HepG2 (cell line): ENCODE results near the gene BCAS1. TPM values are rescaled to one million over a fixed set of nuclear protein-coding genes. Genes with fewer than 3 reads are reported as not detected.

Experiments used
- ATAC-seq: fragments of 200-7000 bp; cut with Tn5 transposase; 3 replicates; pipeline ENCODE4 v1.9.1; 2020; ENCODE audit warnings: mild to moderate bottlenecking, moderate library complexity
- BruUV-seq: library from RNA; stranded (reverse); fragments of 400-500 nt; replicated peaks from 2 replicates; lab custom pipeline; 2021; lab: Mats Ljungman, UMichigan
- CTCF ChIA-PET: fragments of 300-600 bp; formaldehyde crosslinking; extraction: SDS; loops from one replicate; lab custom pipeline; 2021; ENCODE audit warnings: low total read pairs, inconsistent platforms, low intra/inter-chr PET ratio; lab: Yijun Ruan, JAX
- POLR2A ChIA-PET: fragments of 350-600 bp; sonication (Branson Sonifier 250); formaldehyde crosslinking; loops from one replicate; lab custom pipeline; 2020; ENCODE audit warnings: antibody characterized with exemption, inconsistent platforms; lab: Yijun Ruan, JAX
- DNase-seq: peaks from one replicate; pipeline ENCODE4 v3.0.0-alpha.2; 2015; ENCODE audit warnings: low spot score
- FAIRE-seq: peaks from 3 replicates; lab custom pipeline; 2011; peaks lifted over from hg19 to GRCh38; lab: Jason Lieb, UNC
- H2AFZ ChIP-seq: one replicate; pipeline ENCODE4 v1.6.1; 2011; ENCODE audit warnings: low read length, inconsistent platforms
- H3K27ac ChIP-seq: fragments of 300-600 bp; 3 replicates; pipeline ENCODE4 v1.8.0; 2011; ENCODE audit warnings: mixed run types, mild to moderate bottlenecking, mixed read lengths, low read length, inconsistent platforms; ENCODE audit not compliant: insufficient read depth; ENCODE audit errors: extremely low read length
- H3K27me3 ChIP-seq, 2 experiments: fragments of 200-600 bp in 1 of 2; 2 replicates in 1 of 2; 3 replicates in 1 of 2; pipeline versions ENCODE4 v1.6.0 to v1.8.0; 2011; ENCODE audit warnings: low read length in 2 of 2, mild to moderate bottlenecking in 2 of 2, moderate library complexity in 2 of 2, inconsistent platforms in 1 of 2; ENCODE audit not compliant: insufficient read depth in 2 of 2, control insufficient read depth in 1 of 2
- H3K36me3 ChIP-seq, 2 experiments: fragments of 200-600 bp in 1 of 2; replicated peaks in 1 of 2; 2 replicates in 1 of 2; 3 replicates in 1 of 2; pipeline versions ENCODE4 v1.5.1 to v1.8.0; 2011; ENCODE audit warnings: low read length in 2 of 2, inconsistent platforms in 1 of 2; ENCODE audit not compliant: insufficient read depth in 2 of 2, control insufficient read depth in 1 of 2
- H3K4me1 ChIP-seq: 2 replicates; pipeline ENCODE4 v1.5.1; 2012; ENCODE audit warnings: low read length, inconsistent platforms; ENCODE audit not compliant: insufficient read depth
- H3K4me2 ChIP-seq: 2 replicates; pipeline ENCODE4 v1.6.0; 2011; ENCODE audit warnings: low read depth, low read length, inconsistent platforms
- H3K4me3 ChIP-seq, 3 experiments: fragments of 200-600 bp in 1 of 3; sonication (generic), shearing (Covaris generic) in 1 of 3; replicated peaks in 1 of 3; 2 replicates each; pipeline ENCODE4 v1.5.1; 2011 to 2016; ENCODE audit warnings: low read length in 3 of 3, inconsistent platforms in 2 of 3, low read depth in 2 of 3, mild to moderate bottlenecking in 2 of 3, control low read depth in 1 of 3, mixed read lengths in 1 of 3; ENCODE audit not compliant: insufficient read depth in 1 of 3
- H3K79me2 ChIP-seq: one replicate; pipeline ENCODE4 v1.6.1; 2011; ENCODE audit warnings: low read length, inconsistent platforms; ENCODE audit not compliant: insufficient read depth
- H3K9ac ChIP-seq: 2 replicates; pipeline ENCODE4 v1.6.0; 2011; ENCODE audit warnings: mild to moderate bottlenecking, low read depth, low read length, inconsistent platforms; ENCODE audit not compliant: insufficient read depth
- H3K9me3 ChIP-seq: 2 replicates; pipeline ENCODE4 v1.5.1; 2012; ENCODE audit warnings: mild to moderate bottlenecking, low read length
- H4K20me1 ChIP-seq: 2 replicates; pipeline ENCODE4 v1.6.0; 2011; ENCODE audit warnings: inconsistent platforms, mild to moderate bottlenecking, low read length, moderate library complexity; ENCODE audit not compliant: insufficient read depth
- JUND ChIP-seq: sonication (generic); formaldehyde crosslinking; IDR thresholded peaks from 2 replicates; pipeline ENCODE4 v1.8.0; 2022; ENCODE audit warnings: mild to moderate bottlenecking, missing genetic modification reagents
- MTF1 ChIP-seq: sonication (generic); formaldehyde crosslinking; IDR thresholded peaks from 2 replicates; pipeline ENCODE4 v1.5.0; 2020; ENCODE audit warnings: missing genetic modification reagents
- NFIC ChIP-seq: IDR thresholded peaks from 2 replicates; pipeline ENCODE4 v1.6.1; 2012; ENCODE audit warnings: mild to moderate bottlenecking, low read length, inconsistent platforms
- SRSF1 ChIP-seq: fragments of 200-400 bp; formaldehyde crosslinking; optimal IDR thresholded peaks from 2 replicates; pipeline ENCODE3; 2017; ENCODE audit warnings: mild to moderate bottlenecking, low read depth, low read length, moderate library complexity
- ZNF432 ChIP-seq: sonication (generic); formaldehyde crosslinking; IDR thresholded peaks from 2 replicates; pipeline ENCODE4 v1.5.0; 2020; ENCODE audit warnings: missing genetic modification reagents, mild to moderate bottlenecking, borderline replicate concordance
- WGBS: methylation state at CpG from one replicate; pipeline ENCODE4 v1.1.6; 2017; ENCODE audit warnings: low lambda C conversion rate; 5-methylcytosine and 5-hydroxymethylcytosine counted together
- in situ Hi-C: cut with HindIII; loops from 2 replicates; pipeline ENCODE4 v1.10.0; 2017; ENCODE audit warnings: low pct_unique_long_range_greater_than_20kb; ENCODE audit not compliant: extremely low pct_ligation_motif_present
- intact Hi-C: fragments of 100-400 bp; cut with micrococcal nuclease; formaldehyde crosslinking; loops from one replicate; pipeline ENCODE4 v1.10.0; 2022; ENCODE audit not compliant: unreplicated experiment
- polyA plus RNA-seq, 8 experiments: library from polyadenylated mRNA; depleted of rRNA in 3 of 8; stranded (reverse) in 7 of 8; unstranded in 1 of 8; fragments of >200 nt; fragmentation: Illumina TruSeq in 4 of 8; extraction: Trizol in 4 of 8; gene quantifications; 2 replicates each; pipeline versions ENCODE4 v1.2.1 to v1.2.3, GENCODE V29; 2011 to 2016; ENCODE audit warnings: low read depth in 4 of 8, missing spikeins in 1 of 8, mixed read lengths in 1 of 8; ENCODE audit not compliant: insufficient read depth in 1 of 8
- total RNA-seq, 5 experiments: library from RNA; depleted of rRNA; stranded (reverse); fragments of >200 nt; fragmentation: Illumina TruSeq; extraction: Trizol; gene quantifications; 2 replicates each; pipeline ENCODE4 v1.2.3, GENCODE V29; 2016; ENCODE audit warnings: low read depth in 1 of 5
- TF ChIP-seq, protein P1 (sequence below): sonication (generic); formaldehyde crosslinking; conservative IDR thresholded peaks from 2 replicates; pipeline ENCODE4 v1.4.0; 2020; ENCODE audit warnings: mild to moderate bottlenecking, missing genetic modification reagents, moderate library complexity
- TF ChIP-seq, protein P2 (sequence below): sonication (generic); formaldehyde crosslinking; IDR thresholded peaks from 2 replicates; pipeline ENCODE4 v1.4.0; 2020; ENCODE audit warnings: missing genetic modification reagents

Gene BCAS1
- total and polyA plus RNA-seq, 2 of the 13 experiments (the other 11 are each of a cell fraction or from before 2014, with no cell fraction given) = 0.55 to 0.91 TPM

DNA sequence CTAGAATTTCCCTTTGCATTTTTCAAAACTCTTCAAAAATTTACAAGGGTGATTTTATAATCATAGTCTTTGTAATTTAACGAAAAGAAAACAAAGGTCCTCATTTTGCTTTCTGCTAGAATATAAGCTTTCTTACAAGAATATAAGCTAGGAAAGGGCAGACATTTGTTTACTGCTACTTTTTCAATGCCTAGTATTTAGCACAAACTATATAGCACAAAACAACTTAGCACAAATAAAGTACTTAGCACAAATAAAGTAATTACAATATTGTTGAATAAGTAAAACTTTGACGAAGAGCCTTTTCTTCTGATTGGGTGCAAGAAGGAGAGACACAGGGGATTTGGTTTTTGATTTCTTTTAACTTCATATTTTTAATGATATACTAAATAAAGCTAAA lies 87.8 kb downstream of the BCAS1 start:
- BruUV-seq = no TSS peak

More for the DNA sequence above, 87.8 kb downstream of the BCAS1 start:
- ATAC-seq (no peak), DNase-seq (no peak), FAIRE-seq (no peak)
- 59% methylated on average over 2 of the region's 2 CpGs for WGBS
- H3K27ac ChIP-seq = no peak overlapping the region
- intact Hi-C loops (no loop called here), in situ Hi-C loops (no loop called here)
- no peak overlapping the region for H3K9ac ChIP-seq
- H3K4me3 ChIP-seq = no peak overlapping the region
- H3K4me2 ChIP-seq = no peak overlapping the region
- H3K36me3 ChIP-seq = no peaks in the 10 kb centered on the region
- H3K79me2 ChIP-seq = no peaks in the 10 kb centered on the region
- ChIA-PET CTCF (no interaction called here), POLR2A (no interaction called here)
- no peaks in the 10 kb centered on the region for H3K9me3 ChIP-seq
- H2AFZ ChIP-seq = no peak overlapping the region
- H3K27me3 ChIP-seq = no peaks in the 10 kb centered on the region
- H3K4me1 ChIP-seq = no peaks in the 10 kb centered on the region
- TF ChIP-seq MTF1 (no peak), SRSF1 (no peak), ZNF432 (no peak), JUND (CRISPR knock-in tag) (no peak), NFIC (no peak)
- TF ChIP-seq, protein P1, sequence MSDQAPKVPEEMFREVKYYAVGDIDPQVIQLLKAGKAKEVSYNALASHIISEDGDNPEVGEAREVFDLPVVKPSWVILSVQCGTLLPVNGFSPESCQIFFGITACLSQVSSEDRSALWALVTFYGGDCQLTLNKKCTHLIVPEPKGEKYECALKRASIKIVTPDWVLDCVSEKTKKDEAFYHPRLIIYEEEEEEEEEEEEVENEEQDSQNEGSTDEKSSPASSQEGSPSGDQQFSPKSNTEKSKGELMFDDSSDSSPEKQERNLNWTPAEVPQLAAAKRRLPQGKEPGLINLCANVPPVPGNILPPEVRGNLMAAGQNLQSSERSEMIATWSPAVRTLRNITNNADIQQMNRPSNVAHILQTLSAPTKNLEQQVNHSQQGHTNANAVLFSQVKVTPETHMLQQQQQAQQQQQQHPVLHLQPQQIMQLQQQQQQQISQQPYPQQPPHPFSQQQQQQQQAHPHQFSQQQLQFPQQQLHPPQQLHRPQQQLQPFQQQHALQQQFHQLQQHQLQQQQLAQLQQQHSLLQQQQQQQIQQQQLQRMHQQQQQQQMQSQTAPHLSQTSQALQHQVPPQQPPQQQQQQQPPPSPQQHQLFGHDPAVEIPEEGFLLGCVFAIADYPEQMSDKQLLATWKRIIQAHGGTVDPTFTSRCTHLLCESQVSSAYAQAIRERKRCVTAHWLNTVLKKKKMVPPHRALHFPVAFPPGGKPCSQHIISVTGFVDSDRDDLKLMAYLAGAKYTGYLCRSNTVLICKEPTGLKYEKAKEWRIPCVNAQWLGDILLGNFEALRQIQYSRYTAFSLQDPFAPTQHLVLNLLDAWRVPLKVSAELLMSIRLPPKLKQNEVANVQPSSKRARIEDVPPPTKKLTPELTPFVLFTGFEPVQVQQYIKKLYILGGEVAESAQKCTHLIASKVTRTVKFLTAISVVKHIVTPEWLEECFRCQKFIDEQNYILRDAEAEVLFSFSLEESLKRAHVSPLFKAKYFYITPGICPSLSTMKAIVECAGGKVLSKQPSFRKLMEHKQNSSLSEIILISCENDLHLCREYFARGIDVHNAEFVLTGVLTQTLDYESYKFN (CRISPR knock-in tag) = no peak
- TF ChIP-seq, protein P2, sequence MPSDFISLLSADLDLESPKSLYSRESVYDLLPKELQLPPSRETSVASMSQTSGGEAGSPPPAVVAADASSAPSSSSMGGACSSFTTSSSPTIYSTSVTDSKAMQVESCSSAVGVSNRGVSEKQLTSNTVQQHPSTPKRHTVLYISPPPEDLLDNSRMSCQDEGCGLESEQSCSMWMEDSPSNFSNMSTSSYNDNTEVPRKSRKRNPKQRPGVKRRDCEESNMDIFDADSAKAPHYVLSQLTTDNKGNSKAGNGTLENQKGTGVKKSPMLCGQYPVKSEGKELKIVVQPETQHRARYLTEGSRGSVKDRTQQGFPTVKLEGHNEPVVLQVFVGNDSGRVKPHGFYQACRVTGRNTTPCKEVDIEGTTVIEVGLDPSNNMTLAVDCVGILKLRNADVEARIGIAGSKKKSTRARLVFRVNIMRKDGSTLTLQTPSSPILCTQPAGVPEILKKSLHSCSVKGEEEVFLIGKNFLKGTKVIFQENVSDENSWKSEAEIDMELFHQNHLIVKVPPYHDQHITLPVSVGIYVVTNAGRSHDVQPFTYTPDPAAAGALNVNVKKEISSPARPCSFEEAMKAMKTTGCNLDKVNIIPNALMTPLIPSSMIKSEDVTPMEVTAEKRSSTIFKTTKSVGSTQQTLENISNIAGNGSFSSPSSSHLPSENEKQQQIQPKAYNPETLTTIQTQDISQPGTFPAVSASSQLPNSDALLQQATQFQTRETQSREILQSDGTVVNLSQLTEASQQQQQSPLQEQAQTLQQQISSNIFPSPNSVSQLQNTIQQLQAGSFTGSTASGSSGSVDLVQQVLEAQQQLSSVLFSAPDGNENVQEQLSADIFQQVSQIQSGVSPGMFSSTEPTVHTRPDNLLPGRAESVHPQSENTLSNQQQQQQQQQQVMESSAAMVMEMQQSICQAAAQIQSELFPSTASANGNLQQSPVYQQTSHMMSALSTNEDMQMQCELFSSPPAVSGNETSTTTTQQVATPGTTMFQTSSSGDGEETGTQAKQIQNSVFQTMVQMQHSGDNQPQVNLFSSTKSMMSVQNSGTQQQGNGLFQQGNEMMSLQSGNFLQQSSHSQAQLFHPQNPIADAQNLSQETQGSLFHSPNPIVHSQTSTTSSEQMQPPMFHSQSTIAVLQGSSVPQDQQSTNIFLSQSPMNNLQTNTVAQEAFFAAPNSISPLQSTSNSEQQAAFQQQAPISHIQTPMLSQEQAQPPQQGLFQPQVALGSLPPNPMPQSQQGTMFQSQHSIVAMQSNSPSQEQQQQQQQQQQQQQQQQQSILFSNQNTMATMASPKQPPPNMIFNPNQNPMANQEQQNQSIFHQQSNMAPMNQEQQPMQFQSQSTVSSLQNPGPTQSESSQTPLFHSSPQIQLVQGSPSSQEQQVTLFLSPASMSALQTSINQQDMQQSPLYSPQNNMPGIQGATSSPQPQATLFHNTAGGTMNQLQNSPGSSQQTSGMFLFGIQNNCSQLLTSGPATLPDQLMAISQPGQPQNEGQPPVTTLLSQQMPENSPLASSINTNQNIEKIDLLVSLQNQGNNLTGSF = no peak
- H4K20me1 ChIP-seq = no peaks in the 10 kb centered on the region
